GM21447 (cell line): ENCODE data around the gene APMAP.

Source experiments
- ATAC-seq: cut with Tn5 transposase; IDR thresholded peaks from one replicate; pipeline ENCODE4 v1.9.1; 2021; ENCODE audit not compliant: unreplicated experiment

APMAP gene

GRCh38 chr20:24969186-24970029 lies 23.1 kb downstream of the APMAP start:
- no peak for ATAC-seq

GRCh38 chr20:24968278-24968800 lies 24.2 kb downstream of the APMAP start:
- no peak for ATAC-seq

- ATAC-seq = no peak
These were observed 26.1 kb downstream of the APMAP start for GRCh38 chr20:24966317-24967012.

- no peak for ATAC-seq
These were observed 27.3 kb downstream of the APMAP start for GRCh38 chr20:24965065-24965919.

DNA sequence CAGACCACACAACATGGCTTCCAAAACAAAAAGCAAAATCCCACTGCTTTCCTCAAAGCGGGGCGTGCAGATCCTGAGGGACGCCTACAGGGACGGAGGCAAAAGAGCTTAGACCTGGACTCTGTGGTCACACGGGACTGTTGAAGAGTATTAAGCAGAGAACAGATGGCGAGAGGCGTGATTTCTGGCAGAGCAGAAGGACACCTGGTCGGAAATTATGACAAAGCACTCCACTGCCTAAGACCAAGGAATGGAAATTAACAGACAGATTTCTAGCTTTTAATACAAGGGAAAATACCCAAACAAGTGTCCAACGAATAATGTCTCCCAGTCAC lies 28.1 kb downstream of the APMAP start:
- ATAC-seq = no peak

DNA sequence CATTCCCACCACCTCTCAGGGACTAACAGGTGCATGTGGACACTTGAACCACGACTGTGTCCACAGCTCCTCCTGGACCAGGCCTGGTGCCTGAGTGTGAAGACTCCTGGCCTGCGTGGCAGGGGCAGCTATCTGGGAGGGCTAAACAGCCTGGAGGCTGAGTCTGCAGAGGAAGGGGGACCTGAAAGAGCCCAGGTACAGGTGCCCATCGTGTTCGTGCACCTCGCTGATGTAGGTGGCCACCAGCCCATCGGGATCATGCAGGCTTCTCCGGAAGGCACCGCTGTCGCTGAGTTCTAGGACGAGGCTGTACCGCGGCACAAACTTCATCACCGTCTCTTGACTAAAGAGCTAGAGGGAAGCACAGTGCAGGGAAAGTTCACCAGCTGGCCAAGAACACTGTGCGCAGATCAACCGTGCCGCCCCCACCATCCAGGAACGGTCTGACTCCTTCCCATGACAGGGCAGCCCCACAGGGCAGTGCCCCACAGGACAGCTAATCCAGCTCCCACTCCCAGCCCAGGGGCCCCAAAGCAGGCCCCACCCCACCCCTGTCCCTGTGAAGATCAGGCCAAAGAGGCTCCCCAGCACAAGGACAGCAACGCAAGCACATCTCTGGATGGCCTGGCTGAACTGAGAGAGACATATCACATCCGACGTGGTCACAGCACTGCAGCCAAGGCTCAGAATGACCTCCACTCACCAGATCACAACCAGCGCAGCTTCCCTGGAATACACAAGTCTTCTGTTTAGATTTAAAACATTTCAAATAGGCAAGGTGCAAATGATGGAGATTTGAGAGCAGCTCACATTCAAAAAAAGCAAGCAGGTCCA lies 28.7 kb downstream of the APMAP start:
- ATAC-seq = no peak

GRCh38 chr20:24962510-24962909 lies 30.0 kb downstream of the APMAP start:
- no peak for ATAC-seq

DNA sequence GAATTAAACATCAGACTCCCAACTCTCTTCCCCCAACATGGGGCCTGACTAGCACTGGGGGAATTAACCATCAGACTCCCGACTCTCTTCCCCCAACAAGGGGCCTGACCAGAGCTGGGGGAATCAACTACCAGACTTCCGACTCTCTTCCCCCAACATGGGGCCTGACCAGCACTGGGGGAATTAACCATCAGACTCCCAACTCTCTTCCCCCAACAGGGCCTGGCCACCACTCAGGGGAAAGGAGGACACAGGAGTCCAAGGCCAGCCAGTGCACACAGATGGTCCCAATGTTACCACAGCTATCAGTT lies 30.4 kb downstream of the APMAP start:
- ATAC-seq = no peak

DNA sequence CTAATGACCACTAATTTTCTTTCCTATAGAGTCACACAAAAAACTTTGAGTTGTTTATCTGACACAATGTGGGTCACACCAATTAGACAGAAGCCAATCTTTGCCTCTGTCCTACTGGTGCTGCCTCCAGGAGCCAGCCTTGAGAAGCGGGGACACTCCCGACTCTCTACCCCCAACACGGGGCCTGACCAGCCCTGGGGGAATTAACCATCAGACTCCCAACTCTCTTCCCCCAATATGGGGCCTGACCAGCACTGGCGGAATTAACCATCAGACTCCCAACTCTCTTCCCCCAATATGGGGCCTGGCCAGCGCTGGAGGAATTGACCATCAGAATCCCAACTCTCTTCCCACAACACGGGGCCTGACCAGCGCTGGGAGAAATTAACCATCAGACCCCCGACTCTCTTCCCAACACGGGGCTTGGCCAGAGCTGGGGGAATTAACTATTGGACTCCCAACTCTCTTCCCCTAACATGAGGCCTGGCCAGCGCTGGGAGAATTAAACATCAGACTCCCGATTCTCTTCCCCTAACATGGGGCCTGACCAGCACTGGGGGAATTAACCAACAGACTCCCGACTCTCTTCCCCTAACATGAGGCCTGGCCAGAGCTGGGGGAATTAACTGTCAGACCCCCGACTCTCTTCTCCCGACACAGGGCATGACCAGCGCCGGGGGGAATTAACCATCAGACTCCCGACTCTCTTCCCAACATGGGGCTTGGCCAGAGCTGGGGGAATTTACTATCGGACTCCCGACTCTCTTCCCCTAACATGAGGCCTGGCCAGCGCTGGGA lies 31.0 kb downstream of the APMAP start:
- no peak for ATAC-seq

DNA sequence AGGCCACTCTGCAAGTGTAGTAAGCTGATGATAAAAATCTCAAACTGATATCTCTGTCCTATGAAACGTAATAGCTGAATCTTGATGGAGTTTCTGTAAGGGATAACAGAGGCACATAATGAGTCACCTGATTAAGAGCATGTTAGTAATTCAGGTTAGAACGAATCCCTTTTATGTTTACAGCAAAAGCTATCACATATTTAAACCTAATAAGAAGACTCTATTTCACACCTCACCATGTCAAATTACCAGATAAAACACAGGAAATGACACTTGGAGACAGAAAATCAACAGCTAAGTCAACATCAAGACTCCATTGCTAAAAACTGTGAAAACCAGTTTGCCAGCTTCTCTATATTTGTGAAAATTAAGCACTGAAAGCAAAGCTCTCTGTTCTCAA lies 31.7 kb downstream of the APMAP start:
- ATAC-seq = no peak

- ATAC-seq = no peak
These were observed 32.2 kb downstream of the APMAP start for GRCh38 chr20:24960302-24960801.

- ATAC-seq = no peak
These were observed 32.8 kb downstream of the APMAP start for GRCh38 chr20:24959591-24960301.

GRCh38 chr20:24958506-24959385 lies 33.8 kb downstream of the APMAP start:
- ATAC-seq = no peak

DNA sequence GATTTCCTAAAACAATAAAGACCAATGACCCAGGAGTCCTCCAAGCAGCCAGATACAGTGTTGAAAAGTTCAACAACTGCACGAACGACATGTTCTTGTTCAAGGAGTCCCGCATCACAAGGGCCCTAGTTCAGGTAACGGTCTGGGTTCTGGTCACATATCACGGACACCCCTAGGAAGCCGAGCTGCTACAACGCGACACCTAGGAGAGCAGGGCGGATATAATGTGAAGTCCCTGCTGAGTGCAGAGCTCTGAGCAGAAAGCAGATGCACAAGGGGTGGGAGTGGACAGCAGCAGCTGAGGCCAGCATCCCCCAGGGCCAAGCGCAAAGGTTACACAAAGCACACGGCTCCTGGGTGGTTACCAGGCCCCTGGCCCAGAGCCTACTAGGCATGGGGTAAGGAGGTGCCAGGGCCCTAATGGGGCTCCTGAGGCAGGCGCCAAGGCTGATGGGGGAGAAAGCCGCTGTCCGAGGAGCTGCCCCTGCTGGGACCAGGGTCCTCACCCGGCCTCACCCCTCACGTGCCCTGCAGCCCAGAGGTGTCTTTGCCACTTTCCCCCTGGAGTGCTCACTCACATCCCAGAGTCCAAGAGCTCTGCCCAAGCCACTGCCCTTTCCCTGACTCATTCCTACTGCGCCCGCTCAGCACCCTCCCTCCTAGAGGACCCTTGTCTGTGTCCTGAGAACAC lies 35.1 kb downstream of the APMAP start:
- no peak for ATAC-seq

GRCh38 chr20:24956001-24956841 lies 36.3 kb downstream of the APMAP start:
- ATAC-seq = no peak

GRCh38 chr20:24955045-24955444 lies 37.5 kb downstream of the APMAP start:
- ATAC-seq = peak; percentile 90

DNA sequence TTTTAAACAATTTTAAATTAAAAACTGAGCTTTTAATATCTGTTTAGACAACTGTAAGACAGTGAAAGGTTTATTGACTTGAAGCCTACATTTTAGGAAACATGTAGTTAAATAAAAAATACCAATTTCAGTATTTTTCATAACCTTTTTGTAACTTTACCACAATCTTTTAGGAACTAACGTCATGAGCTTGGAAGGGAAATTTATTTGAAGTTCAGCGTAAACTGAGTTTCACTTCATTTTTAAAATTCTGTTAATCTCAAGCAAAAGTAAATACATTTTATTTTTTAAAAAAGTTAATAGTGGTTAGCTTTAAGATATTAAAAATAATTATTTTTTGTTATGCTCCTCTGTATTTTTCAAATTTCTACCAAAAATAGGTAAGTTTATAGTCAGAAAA lies 38.0 kb downstream of the APMAP start:
- ATAC-seq = no peak
